Body of pancreas (tissue), 4 donors: Measurements from ENCODE around the gene BANP. TPM values are rescaled to one million over a fixed set of nuclear protein-coding genes. Genes with fewer than 3 reads are reported as not detected.

Source experiments
- ATAC-seq: fragments of 150-250 bp; one replicate; pipeline ENCODE4 v1.9.1; 2016
- DNase-seq, 4 donors: peaks; one replicate each; pipeline ENCODE4 v3.0.0-alpha.2; 2019
- H3K27ac ChIP-seq, 4 donors: fragments of 200-600 bp; sonication (generic); 1 replicate in 3 of 4; 2 replicates in 1 of 4; pipeline versions ENCODE4 v1.5.1 to v1.6.1; 2016 to 2019; ENCODE audit warnings: mild to moderate bottlenecking in 1 of 4, mixed read lengths in 1 of 4, moderate library complexity in 1 of 4
- H3K27me3 ChIP-seq, 2 donors: fragments of 200-600 bp; sonication (generic); one replicate each; pipeline ENCODE4 v1.6.0; 2016; ENCODE audit warnings: mild to moderate bottlenecking in 1 of 2
- H3K36me3 ChIP-seq, 2 donors: fragments of 200-600 bp; sonication (generic); replicated peaks in 1 of 2; 2 replicates each; pipeline ENCODE4 v1.5.1; 2016; ENCODE audit warnings: low read depth in 2 of 2; ENCODE audit not compliant: insufficient read depth in 1 of 2
- H3K4me1 ChIP-seq: fragments of 200-600 bp; sonication (generic); one replicate; pipeline ENCODE4 v1.6.0; 2016
- H3K4me3 ChIP-seq, 2 donors: fragments of 200-600 bp; sonication (generic); 1 replicate in 1 of 2; 2 replicates in 1 of 2; pipeline ENCODE4 v1.5.1; 2016 to 2019
- H3K9me3 ChIP-seq, 3 donors: fragments of 200-600 bp; sonication (generic); 1 replicate in 2 of 3; 2 replicates in 1 of 3; pipeline ENCODE4 v1.5.1; 2016
- POLR2A ChIP-seq, 3 donors: fragments of 450-650 bp; IDR thresholded peaks; one replicate each; pipeline ENCODE4 v1.6.1; 2016; ENCODE audit warnings: antibody characterized with exemption in 3 of 3, mild to moderate bottlenecking in 2 of 3
- WGBS, 2 donors: methylation state at CpG; one replicate each; pipeline ENCODE4 v1.1.5; 2017; 5-methylcytosine and 5-hydroxymethylcytosine counted together
- intact Hi-C: fragments of 100-400 bp; cut with DNase I; formaldehyde crosslinking; loops from one replicate; pipeline ENCODE4 v1.15.1; 2023
- total RNA-seq, 2 donors: library from RNA; depleted of rRNA; stranded (reverse); fragments of >200 nt; gene quantifications; one replicate each; pipeline ENCODE4 v1.1.0, GENCODE V29; 2016
- TF ChIP-seq, protein P1 (sequence below), 7 experiments: fragments of 450-650 bp in 4 of 7; fragments of 200-600 bp in 3 of 7; sonication (generic) in 3 of 7; IDR thresholded peaks; one replicate each; pipeline ENCODE4 v1.5.1; 2016 to 2019; ENCODE audit warnings: antibody characterized with exemption in 7 of 7

Gene BANP
- total RNA-seq, 2 donors from 2014 or later = 19.1 to 20.2 TPM

DNA sequence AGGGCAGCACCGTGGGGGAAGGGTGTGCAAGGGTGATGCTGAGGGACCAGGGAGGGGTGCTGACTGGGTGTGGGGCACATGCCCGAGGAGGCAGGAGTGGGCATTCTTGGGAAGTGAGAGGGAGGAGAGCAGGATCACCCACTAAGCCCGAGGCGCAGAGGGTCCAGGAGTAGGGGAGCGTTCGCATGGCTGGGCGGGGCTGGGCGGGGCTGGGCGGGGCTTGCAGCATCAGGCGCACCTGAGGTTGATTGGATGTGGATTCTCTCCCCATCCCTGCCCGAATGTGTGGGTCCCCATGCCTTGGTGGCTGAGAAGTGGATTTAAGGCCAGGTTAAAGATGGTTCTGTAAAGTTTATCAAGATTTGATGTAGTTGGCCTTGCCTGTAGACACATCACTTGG, 14.2 kb downstream of the BANP start:
- Histone ChIP-seq H3K9me3 (no peaks in the 10 kb centered on the region), H3K36me3 (no peaks in the 10 kb centered on the region), H3K27me3 (no peaks in the 10 kb centered on the region), H3K27ac (peak overlapping the region in 2 of 4 donors; percentile 81 to 85), H3K4me1 (peaks cover 18% of the 10 kb centered on the region), H3K4me3 (no peak overlapping the region)
- intact Hi-C loops = no loop called here
- no peak for TF ChIP-seq POLR2A (IDR thresholded peaks at IDR 0.05)
- TF ChIP-seq, protein P1, sequence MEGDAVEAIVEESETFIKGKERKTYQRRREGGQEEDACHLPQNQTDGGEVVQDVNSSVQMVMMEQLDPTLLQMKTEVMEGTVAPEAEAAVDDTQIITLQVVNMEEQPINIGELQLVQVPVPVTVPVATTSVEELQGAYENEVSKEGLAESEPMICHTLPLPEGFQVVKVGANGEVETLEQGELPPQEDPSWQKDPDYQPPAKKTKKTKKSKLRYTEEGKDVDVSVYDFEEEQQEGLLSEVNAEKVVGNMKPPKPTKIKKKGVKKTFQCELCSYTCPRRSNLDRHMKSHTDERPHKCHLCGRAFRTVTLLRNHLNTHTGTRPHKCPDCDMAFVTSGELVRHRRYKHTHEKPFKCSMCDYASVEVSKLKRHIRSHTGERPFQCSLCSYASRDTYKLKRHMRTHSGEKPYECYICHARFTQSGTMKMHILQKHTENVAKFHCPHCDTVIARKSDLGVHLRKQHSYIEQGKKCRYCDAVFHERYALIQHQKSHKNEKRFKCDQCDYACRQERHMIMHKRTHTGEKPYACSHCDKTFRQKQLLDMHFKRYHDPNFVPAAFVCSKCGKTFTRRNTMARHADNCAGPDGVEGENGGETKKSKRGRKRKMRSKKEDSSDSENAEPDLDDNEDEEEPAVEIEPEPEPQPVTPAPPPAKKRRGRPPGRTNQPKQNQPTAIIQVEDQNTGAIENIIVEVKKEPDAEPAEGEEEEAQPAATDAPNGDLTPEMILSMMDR (IDR thresholded peaks at IDR 0.05) = no peak
- no peak for DNase-seq
- 81 to 94% methylated on average over 8 to 11 of the region's 11 CpGs for WGBS, 2 donors
- ATAC-seq = no peak

DNA sequence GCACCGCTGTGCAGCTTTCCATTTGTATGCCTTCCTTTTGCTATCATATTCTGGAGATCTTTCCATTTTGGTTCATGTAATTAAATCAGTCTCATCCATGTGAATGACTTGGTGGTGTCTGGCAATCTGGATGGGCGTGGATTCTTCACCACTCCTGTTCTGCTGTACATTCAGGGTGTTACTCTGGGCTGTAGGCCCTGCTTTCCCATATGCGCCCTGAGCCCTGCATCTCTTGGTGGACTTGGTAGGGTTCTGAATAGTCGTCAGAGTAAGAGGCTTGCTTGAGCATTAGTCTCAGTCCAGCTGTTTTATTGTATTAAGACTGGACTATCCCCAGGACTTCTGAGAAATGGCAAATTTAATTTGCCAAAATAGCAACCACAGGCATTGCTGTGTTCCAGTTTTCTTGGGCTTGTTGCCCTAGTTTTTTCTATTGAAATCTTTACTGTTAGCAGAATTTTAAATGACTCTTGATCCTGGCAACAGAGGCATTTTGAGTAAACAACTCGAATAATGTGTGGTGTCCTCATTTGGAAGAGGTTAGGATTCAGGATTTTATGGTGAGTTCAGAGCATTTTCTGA, 14.9 kb downstream of the BANP start:
- intact Hi-C loops = no loop called here
- peak; percentile 36 for ATAC-seq
- no peak for DNase-seq

DNA sequence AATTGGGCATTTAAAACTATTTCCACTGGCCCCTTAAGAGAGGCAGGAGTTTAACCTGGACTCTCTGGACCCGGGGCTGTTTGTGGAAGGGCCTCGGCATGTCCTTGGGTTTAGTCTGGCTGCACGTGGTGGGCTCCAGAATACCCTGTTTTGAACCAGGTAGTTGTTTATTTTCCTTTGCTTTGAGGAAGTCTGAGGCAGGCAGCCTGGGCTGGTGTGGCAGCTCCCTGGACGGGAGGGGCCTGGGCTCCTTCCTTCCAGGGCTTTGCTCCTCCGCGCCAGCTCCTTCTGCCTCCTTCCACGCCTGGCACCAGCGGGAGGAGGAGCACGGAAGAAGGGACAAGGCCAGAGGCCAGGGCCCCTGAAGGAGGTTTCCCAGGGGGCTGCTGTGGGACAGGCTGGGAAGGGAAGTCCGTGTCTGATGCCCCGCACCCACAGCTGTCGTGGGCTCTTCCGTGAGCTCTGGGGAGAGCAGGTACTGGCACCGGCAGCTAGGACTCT, 15.5 kb downstream of the BANP start:
- no peaks in the 10 kb centered on the region for H3K27me3 ChIP-seq
- H3K4me3 ChIP-seq = no peak overlapping the region
- intact Hi-C loops = no loop called here
- peak in 2 of 4 donors; percentile 55 for DNase-seq
- H3K36me3 ChIP-seq = no peaks in the 10 kb centered on the region
- TF ChIP-seq, protein P1 (IDR thresholded peaks at IDR 0.05) = no peak
- no peak for TF ChIP-seq POLR2A (IDR thresholded peaks at IDR 0.05)
- 21 to 29% methylated on average over 13 to 14 of the region's 14 CpGs for WGBS, 2 donors
- H3K27ac ChIP-seq = peak overlapping the region; percentile 52 to 85 (median 69)
- H3K9me3 ChIP-seq = peaks cover 0 to 3% (median 0%) of the 10 kb centered on the region in 3 donors
- peaks cover 18% of the 10 kb centered on the region for H3K4me1 ChIP-seq
- ATAC-seq = peak; percentile 57

More for the DNA sequence above, 14.9 kb downstream of the BANP start:
- Histone ChIP-seq H3K27me3 (no peaks in the 10 kb centered on the region), H3K4me3 (no peak overlapping the region), H3K4me1 (peaks cover 18% of the 10 kb centered on the region), H3K36me3 (no peaks in the 10 kb centered on the region), H3K27ac (peak overlapping the region in 3 of 4 donors; percentile 57 to 85 (median 81)), H3K9me3 (no peaks in the 10 kb centered on the region)
- no peak for TF ChIP-seq POLR2A (IDR thresholded peaks at IDR 0.05)
- TF ChIP-seq, protein P1 (IDR thresholded peaks at IDR 0.05) = no peak
- 74 to 77% methylated on average over 5 of the region's 5 CpGs for WGBS, 2 donors

DNA sequence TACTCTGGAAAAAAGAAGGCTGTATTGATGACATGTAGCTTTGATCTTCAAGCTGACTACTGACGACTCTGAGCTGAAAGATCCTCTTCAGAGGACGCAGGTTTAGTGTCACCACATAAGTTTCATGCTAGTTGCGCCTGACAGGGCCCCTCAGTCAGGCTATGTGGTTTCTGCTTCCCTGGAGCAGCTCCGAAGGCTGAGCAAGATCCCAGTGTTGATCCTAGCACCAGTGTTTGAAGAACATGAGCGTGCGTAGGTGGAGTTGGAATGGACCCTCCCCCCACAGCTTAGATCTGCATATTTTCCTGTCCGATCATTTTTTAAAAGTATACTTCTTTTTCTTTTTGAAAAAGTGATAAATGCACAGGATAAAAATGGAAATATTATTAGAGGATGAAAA, 17.3 kb downstream of the BANP start:
- no peak overlapping the region for H3K27ac ChIP-seq
- no peak overlapping the region for H3K4me3 ChIP-seq
- TF ChIP-seq, protein P1 (IDR thresholded peaks at IDR 0.05) = no peak
- no peak for TF ChIP-seq POLR2A (IDR thresholded peaks at IDR 0.05)
- intact Hi-C loops = no loop called here
- no peaks in the 10 kb centered on the region for H3K27me3 ChIP-seq
- DNase-seq (no peak), ATAC-seq (no peak)
- 89 to 92% methylated on average over 7 of the region's 7 CpGs for WGBS, 2 donors
- H3K4me1 ChIP-seq = peaks cover 18% of the 10 kb centered on the region
- peaks cover 0 to 6% (median 0%) of the 10 kb centered on the region in 3 donors for H3K9me3 ChIP-seq
- no peaks in the 10 kb centered on the region for H3K36me3 ChIP-seq

DNA sequence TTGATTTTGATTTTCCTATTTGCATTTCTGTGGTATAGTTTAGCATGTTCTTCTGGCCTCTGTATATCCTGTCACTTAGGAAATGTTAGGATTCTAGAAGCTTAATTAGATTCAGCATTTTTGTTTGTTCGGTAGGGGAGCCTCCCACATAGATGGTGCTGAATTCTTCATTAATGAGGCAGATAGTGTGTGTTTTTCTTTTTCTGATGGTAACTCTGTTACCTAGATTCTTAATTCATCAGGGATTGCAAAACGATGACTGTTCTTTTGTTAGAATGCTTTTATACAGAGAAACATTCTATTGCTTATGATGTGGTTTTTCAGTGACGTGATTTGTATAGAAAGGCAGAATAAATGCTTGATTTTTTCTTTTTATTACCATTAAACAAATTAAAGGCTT, 19.0 kb downstream of the BANP start:
- no peak for DNase-seq
- H3K36me3 ChIP-seq = no peaks in the 10 kb centered on the region
- H3K27me3 ChIP-seq = no peaks in the 10 kb centered on the region
- peaks cover 0 to 6% (median 0%) of the 10 kb centered on the region in 3 donors for H3K9me3 ChIP-seq
- TF ChIP-seq POLR2A (IDR thresholded peaks at IDR 0.05) = no peak
- TF ChIP-seq, protein P1 (IDR thresholded peaks at IDR 0.05) = no peak
- no peak overlapping the region for H3K4me3 ChIP-seq
- intact Hi-C loops = no loop called here
- WGBS, 2 donors = 52 to 72% methylated on average over 3 of the region's 3 CpGs
- H3K4me1 ChIP-seq = peaks cover 14% of the 10 kb centered on the region
- ATAC-seq = no peak
- no peak overlapping the region for H3K27ac ChIP-seq
